Measurements from ENCODE around the gene MADD.

MADD gene

GRCh38 chr11:47318166-47318565 is 48.2 kb downstream of the MADD start:
- H3K4me3 ChIP-seq (ENCODE audit: extremely low read depth, insufficient read depth, low read length, poor library complexity, severe bottlenecking), result no peak overlapping the region
- no peaks in the 10 kb centered on the region for H3K4me1 ChIP-seq (ENCODE audit: control insufficient read depth, insufficient read depth, low read length, poor library complexity, severe bottlenecking)
- H3K9me3 ChIP-seq (ENCODE audit: control insufficient read depth, low read length), result no peaks in the 10 kb centered on the region
- H3K27ac ChIP-seq (ENCODE audit: low read depth, low read length, severe bottlenecking), result no peak overlapping the region
- 83 to 100% methylated on average over 1 of the region's 2 CpGs for WGBS, 2 experiments (ENCODE audit: insufficient coverage in 2 of 2)
- peaks cover 66% of the 10 kb centered on the region for H3K36me3 ChIP-seq (ENCODE audit: control insufficient read depth, insufficient read depth, low read length)

- 92 to 99% methylated on average over 10 to 11 of the region's 12 CpGs for WGBS, 2 experiments (ENCODE audit: insufficient coverage in 2 of 2)
- Histone ChIP-seq H3K27ac (ENCODE audit: low read depth, low read length, severe bottlenecking) (no peak overlapping the region), H3K9me3 (ENCODE audit: control insufficient read depth, low read length) (no peaks in the 10 kb centered on the region)
Observed at GRCh38 chr11:47324520-47324919, 54.6 kb downstream of the MADD start.

GRCh38 chr11:47325271-47326041 is 55.5 kb downstream of the MADD start:
- no peaks in the 10 kb centered on the region for H3K4me1 ChIP-seq (ENCODE audit: control insufficient read depth, insufficient read depth, low read length, poor library complexity, severe bottlenecking)
- H3K9me3 ChIP-seq (ENCODE audit: control insufficient read depth, low read length), result no peaks in the 10 kb centered on the region
- H3K4me3 ChIP-seq (ENCODE audit: extremely low read depth, insufficient read depth, low read length, poor library complexity, severe bottlenecking), result no peak overlapping the region
- H3K36me3 ChIP-seq (ENCODE audit: control insufficient read depth, insufficient read depth, low read length), result peaks cover 57% of the 10 kb centered on the region
- H3K27ac ChIP-seq (ENCODE audit: low read depth, low read length, severe bottlenecking), result no peak overlapping the region
- WGBS, 2 experiments (ENCODE audit: insufficient coverage in 2 of 2), result 90 to 94% methylated on average over 14 to 15 of the region's 15 CpGs

More at GRCh38 chr11:47324520-47324919, 54.6 kb downstream of the MADD start:
- no peaks in the 10 kb centered on the region for H3K4me1 ChIP-seq (ENCODE audit: control insufficient read depth, insufficient read depth, low read length, poor library complexity, severe bottlenecking)
- no peak overlapping the region for H3K4me3 ChIP-seq (ENCODE audit: extremely low read depth, insufficient read depth, low read length, poor library complexity, severe bottlenecking)
- H3K36me3 ChIP-seq (ENCODE audit: control insufficient read depth, insufficient read depth, low read length), result peaks cover 53% of the 10 kb centered on the region

- Histone ChIP-seq H3K36me3 (ENCODE audit: control insufficient read depth, insufficient read depth, low read length) (peaks cover 57% of the 10 kb centered on the region), H3K27ac (ENCODE audit: low read depth, low read length, severe bottlenecking) (no peak overlapping the region), H3K9me3 (ENCODE audit: control insufficient read depth, low read length) (no peaks in the 10 kb centered on the region), H3K4me3 (ENCODE audit: extremely low read depth, insufficient read depth, low read length, poor library complexity, severe bottlenecking) (no peak overlapping the region), H3K4me1 (ENCODE audit: control insufficient read depth, insufficient read depth, low read length, poor library complexity, severe bottlenecking) (no peaks in the 10 kb centered on the region)
- 92 to 100% methylated on average over 7 to 8 of the region's 12 CpGs for WGBS, 2 experiments (ENCODE audit: insufficient coverage in 2 of 2)
Observed at GRCh38 chr11:47326198-47326597, 56.3 kb downstream of the MADD start.

GRCh38 chr11:47327025-47327424 is 57.1 kb downstream of the MADD start:
- H3K9me3 ChIP-seq (ENCODE audit: control insufficient read depth, low read length), result no peaks in the 10 kb centered on the region
- H3K4me1 ChIP-seq (ENCODE audit: control insufficient read depth, insufficient read depth, low read length, poor library complexity, severe bottlenecking), result no peaks in the 10 kb centered on the region
- H3K27ac ChIP-seq (ENCODE audit: low read depth, low read length, severe bottlenecking), result no peak overlapping the region
- peaks cover 50% of the 10 kb centered on the region for H3K36me3 ChIP-seq (ENCODE audit: control insufficient read depth, insufficient read depth, low read length)
- no peak overlapping the region for H3K4me3 ChIP-seq (ENCODE audit: extremely low read depth, insufficient read depth, low read length, poor library complexity, severe bottlenecking)
- WGBS, 2 experiments (ENCODE audit: insufficient coverage in 2 of 2), result 95 to 97% methylated on average over 13 of the region's 13 CpGs

GRCh38 chr11:47327949-47328348 is 58.0 kb downstream of the MADD start:
- Histone ChIP-seq H3K36me3 (ENCODE audit: control insufficient read depth, insufficient read depth, low read length) (peaks cover 42% of the 10 kb centered on the region), H3K9me3 (ENCODE audit: control insufficient read depth, low read length) (no peaks in the 10 kb centered on the region), H3K4me3 (ENCODE audit: extremely low read depth, insufficient read depth, low read length, poor library complexity, severe bottlenecking) (no peak overlapping the region), H3K4me1 (ENCODE audit: control insufficient read depth, insufficient read depth, low read length, poor library complexity, severe bottlenecking) (no peaks in the 10 kb centered on the region), H3K27ac (ENCODE audit: low read depth, low read length, severe bottlenecking) (no peak overlapping the region)
- WGBS, 2 experiments (ENCODE audit: insufficient coverage in 2 of 2), result 93 to 100% methylated on average over 3 to 4 of the region's 5 CpGs

GRCh38 chr11:47328449-47329390 is 58.8 kb downstream of the MADD start:
- Histone ChIP-seq H3K27ac (ENCODE audit: low read depth, low read length, severe bottlenecking) (no peak overlapping the region), H3K36me3 (ENCODE audit: control insufficient read depth, insufficient read depth, low read length) (peaks cover 42% of the 10 kb centered on the region), H3K4me3 (ENCODE audit: extremely low read depth, insufficient read depth, low read length, poor library complexity, severe bottlenecking) (no peak overlapping the region), H3K4me1 (ENCODE audit: control insufficient read depth, insufficient read depth, low read length, poor library complexity, severe bottlenecking) (no peaks in the 10 kb centered on the region), H3K9me3 (ENCODE audit: control insufficient read depth, low read length) (no peaks in the 10 kb centered on the region)
- WGBS, 2 experiments (ENCODE audit: insufficient coverage in 2 of 2), result 91 to 93% methylated on average over 22 to 23 of the region's 29 CpGs

GRCh38 chr11:47329431-47329986 is 59.6 kb downstream of the MADD start:
- WGBS, 2 experiments (ENCODE audit: insufficient coverage in 2 of 2), result 88 to 97% methylated on average over 9 of the region's 12 CpGs
- Histone ChIP-seq H3K4me1 (ENCODE audit: control insufficient read depth, insufficient read depth, low read length, poor library complexity, severe bottlenecking) (no peaks in the 10 kb centered on the region), H3K27ac (ENCODE audit: low read depth, low read length, severe bottlenecking) (no peak overlapping the region), H3K4me3 (ENCODE audit: extremely low read depth, insufficient read depth, low read length, poor library complexity, severe bottlenecking) (no peak overlapping the region), H3K36me3 (ENCODE audit: control insufficient read depth, insufficient read depth, low read length) (peaks cover 42% of the 10 kb centered on the region), H3K9me3 (ENCODE audit: control insufficient read depth, low read length) (no peaks in the 10 kb centered on the region)

GRCh38 chr11:47329987-47330931 is 60.3 kb downstream of the MADD start:
- WGBS, 2 experiments (ENCODE audit: insufficient coverage in 2 of 2), result 89 to 92% methylated on average over 11 to 16 of the region's 16 CpGs
- H3K4me3 ChIP-seq (ENCODE audit: extremely low read depth, insufficient read depth, low read length, poor library complexity, severe bottlenecking), result no peak overlapping the region
- H3K9me3 ChIP-seq (ENCODE audit: control insufficient read depth, low read length), result no peaks in the 10 kb centered on the region
- peak overlapping the region; percentile 16 for H3K27ac ChIP-seq (ENCODE audit: low read depth, low read length, severe bottlenecking)
- H3K36me3 ChIP-seq (ENCODE audit: control insufficient read depth, insufficient read depth, low read length), result peaks cover 40% of the 10 kb centered on the region
- no peaks in the 10 kb centered on the region for H3K4me1 ChIP-seq (ENCODE audit: control insufficient read depth, insufficient read depth, low read length, poor library complexity, severe bottlenecking)
